Psoas muscle (tissue), 8 donors: ENCODE data around the gene GRHL1. TPM values are rescaled to one million over a fixed set of nuclear protein-coding genes. Genes with fewer than 3 reads are reported as not detected.

ENCODE experiments used
- ATAC-seq, 4 donors: fragments of 200-7000 bp; cut with Tn5 transposase; one replicate each; pipeline ENCODE4 v1.9.1; 2020; ENCODE audit warnings: moderate library complexity in 3 of 4, mild to moderate bottlenecking in 2 of 4
- DNase-seq, 2 donors: peaks; one replicate each; pipeline ENCODE4 v3.0.0-alpha.2; 2020
- H3K27ac ChIP-seq: fragments of 200-600 bp; one replicate; pipeline ENCODE4 v1.8.0; 2022
- H3K27me3 ChIP-seq, 3 donors: fragments of 200-600 bp in 1 of 3; one replicate each; pipeline versions ENCODE4 v1.6.1 to v1.8.0; 2013 to 2022; ENCODE audit warnings: low read length in 2 of 3, mild to moderate bottlenecking in 2 of 3, moderate library complexity in 1 of 3; ENCODE audit not compliant: insufficient read depth in 3 of 3
- H3K36me3 ChIP-seq, 2 donors: fragments of 200-600 bp in 1 of 2; one replicate each; pipeline versions ENCODE4 v1.6.1 to v1.8.0; 2013 to 2022; ENCODE audit warnings: low read depth in 1 of 2, mild to moderate bottlenecking in 1 of 2, moderate library complexity in 1 of 2; ENCODE audit not compliant: insufficient read depth in 1 of 2
- H3K4me1 ChIP-seq: fragments of 200-600 bp; one replicate; pipeline ENCODE4 v1.8.0; 2022
- H3K4me3 ChIP-seq: fragments of 200-600 bp; one replicate; pipeline ENCODE4 v1.8.0; 2022; ENCODE audit warnings: mild to moderate bottlenecking
- H3K9me3 ChIP-seq: fragments of 200-600 bp; one replicate; pipeline ENCODE4 v1.8.0; 2022
- CTCF ChIP-seq: fragments of 200-600 bp; IDR thresholded peaks from one replicate; pipeline ENCODE4 v1.8.0; 2022; ENCODE audit warnings: antibody characterized with exemption
- WGBS, 3 donors: extraction: QIAGEN DNeasy Blood & Tissue Kit; methylation state at CpG; one replicate each; pipeline versions ENCODE4 v1.1.6 to v1.1.7; 2013; 5-methylcytosine and 5-hydroxymethylcytosine counted together
- intact Hi-C, 2 donors: fragments of 100-400 bp; cut with DNase I; formaldehyde crosslinking; loops; one replicate each; pipeline versions ENCODE4 v1.11.0 to v1.14.2; 2022
- polyA plus RNA-seq, 3 donors: library from polyadenylated mRNA; stranded (reverse); fragments of 200-250 nt; gene quantifications; one replicate each; pipeline ENCODE4 v1.2.3, GENCODE V29; 2013
- total RNA-seq, 4 donors: library from RNA; stranded (reverse); fragmentation: NEBNext Ultra II Directional in 2 of 4; extraction: Animal tissue kit (Norgen Biotek cat#: 25700) in 2 of 4; gene quantifications; one replicate each; pipeline versions ENCODE4 v1.2.1 to v1.2.4, GENCODE V29; 2021 to 2023
- donor health status: healthy with polysubstance abuse.
- donor health status: DM: no; HTN: no; CAD: no; lungs with moderate emphysema.
- donor health status: Bipolar disorder and iron deficiency.
- donor health status: healthy.
- donor health status: DM: yes; HTN: yes; CAD: no.
- donor health status: DM: no; HTN: no; CAD: no.
- donor health status: DM: no; HTN: no; CAD: no.
- donor health status: DM: yes; HTN: yes; CAD: no.

GRHL1 gene
- total and polyA plus RNA-seq, 7 donors = 0.38 to 1.2 (median 0.63) TPM

- Histone ChIP-seq H3K27me3 (no peaks in the 10 kb centered on the region), H3K9me3 (no peaks in the 10 kb centered on the region), H3K27ac (no peak overlapping the region), H3K4me3 (no peak overlapping the region), H3K36me3 (peaks cover 0 to 30% of the 10 kb centered on the region in 2 donors), H3K4me1 (no peaks in the 10 kb centered on the region)
- intact Hi-C loops = no loop called here
- ATAC-seq (no peak), DNase-seq (no peak)
- no peak for TF ChIP-seq CTCF
- 83 to 86% (median 83%) methylated on average over 10 of the region's 10 CpGs for WGBS, 3 donors
These were observed 9.5 kb downstream of the GRHL1 start for GRCh38 chr2:9961013-9961412.

- Histone ChIP-seq H3K4me3 (no peak overlapping the region), H3K36me3 (peaks cover 0 to 36% of the 10 kb centered on the region in 2 donors), H3K4me1 (no peaks in the 10 kb centered on the region), H3K9me3 (no peaks in the 10 kb centered on the region), H3K27ac (no peak overlapping the region), H3K27me3 (no peaks in the 10 kb centered on the region)
- 49 to 66% (median 53%) methylated on average over 7 of the region's 7 CpGs for WGBS, 3 donors
- intact Hi-C loops = no loop called here
- ATAC-seq (no peak), DNase-seq (no peak)
- no peak for TF ChIP-seq CTCF
These were observed 13.0 kb downstream of the GRHL1 start for GRCh38 chr2:9964334-9964980.

GRCh38 chr2:9965119-9965822 lies 13.8 kb downstream of the GRHL1 start:
- intact Hi-C loops = no loop called here
- no peaks in the 10 kb centered on the region for H3K4me1 ChIP-seq
- DNase-seq (no peak), ATAC-seq (no peak)
- WGBS, 3 donors = 89 to 92% (median 92%) methylated on average over 8 of the region's 8 CpGs
- H3K9me3 ChIP-seq = no peaks in the 10 kb centered on the region
- H3K36me3 ChIP-seq = peaks cover 0 to 36% of the 10 kb centered on the region in 2 donors
- no peak overlapping the region for H3K4me3 ChIP-seq
- TF ChIP-seq CTCF = no peak
- H3K27me3 ChIP-seq = no peaks in the 10 kb centered on the region
- no peak overlapping the region for H3K27ac ChIP-seq

- no peak for TF ChIP-seq CTCF
- DNase-seq (no peak), ATAC-seq (no peak)
- no peaks in the 10 kb centered on the region for H3K27me3 ChIP-seq
- WGBS, 3 donors = 78 to 80% (median 79%) methylated on average over 3 of the region's 3 CpGs
- H3K9me3 ChIP-seq = no peaks in the 10 kb centered on the region
- H3K36me3 ChIP-seq = peaks cover 0 to 29% of the 10 kb centered on the region in 2 donors
- H3K27ac ChIP-seq = no peak overlapping the region
- H3K4me1 ChIP-seq = no peaks in the 10 kb centered on the region
- no peak overlapping the region for H3K4me3 ChIP-seq
- intact Hi-C loops = no loop called here
These were observed 15.1 kb downstream of the GRHL1 start for GRCh38 chr2:9966491-9967022.
